K562 (cell line): ENCODE results near the gene SPACA9. TPM values are rescaled to one million over a fixed set of nuclear protein-coding genes. Genes with fewer than 3 reads are reported as not detected.

ENCODE experiments used
- ATAC-seq: fragments of 200-7000 bp; cut with Tn5 transposase; 3 replicates; pipeline ENCODE4 v1.9.1; 2020; ENCODE audit warnings: moderate library complexity
- BruUV-seq: library from RNA; stranded (reverse); fragments of 400-500 nt; replicated peaks from 2 replicates; lab custom pipeline; 2021; lab: Mats Ljungman, UMichigan
- CTCF ChIA-PET: fragments of 300-600 bp; formaldehyde crosslinking; extraction: SDS; loops from one replicate; lab custom pipeline; 2021; ENCODE audit warnings: low intra/inter-chr PET ratio; lab: Yijun Ruan, JAX
- POLR2A ChIA-PET: fragments of 300-600, 350-650 bp; sonication (Branson Sonifier 250); formaldehyde crosslinking; extraction: SDS; loops from one replicate; lab custom pipeline; 2021; ENCODE audit warnings: antibody characterized with exemption, inconsistent platforms; lab: Yijun Ruan, JAX
- DNase-seq, 4 experiments: peaks; one replicate each; pipeline versions ENCODE4 v3.0.0 to v3.0.0-alpha.2; 2011 to 2018; ENCODE audit warnings: low spot score in 3 of 4, mixed read lengths in 3 of 4; ENCODE audit errors: extremely low read depth in 1 of 4
- FAIRE-seq: peaks from 2 replicates; lab custom pipeline; 2011; peaks lifted over from hg19 to GRCh38; lab: Jason Lieb, UNC
- H2AFZ ChIP-seq: 2 replicates; pipeline ENCODE4 v1.6.0; 2011; ENCODE audit warnings: low read depth, low read length, control low read depth, inconsistent platforms
- H3K27ac ChIP-seq: fragments of 200-600 bp; 3 replicates; pipeline ENCODE4 v1.8.0; 2011; ENCODE audit warnings: low read depth, mild to moderate bottlenecking, control low read depth, inconsistent platforms, low read length, moderate library complexity, mixed read lengths; ENCODE audit errors: extremely low read depth
- H3K27me3 ChIP-seq, 2 experiments: fragments of 300-600 bp in 1 of 2; 2 replicates in 1 of 2; 3 replicates in 1 of 2; pipeline versions ENCODE4 v1.6.0 to v1.8.0; 2011; ENCODE audit warnings: inconsistent platforms in 2 of 2, low read length in 2 of 2, mild to moderate bottlenecking in 1 of 2, mixed read lengths in 1 of 2, moderate library complexity in 1 of 2; ENCODE audit not compliant: control insufficient read depth in 2 of 2, insufficient read depth in 2 of 2
- H3K36me3 ChIP-seq: fragments of 300-600 bp; 3 replicates; pipeline ENCODE4 v1.8.0; 2011; ENCODE audit warnings: mild to moderate bottlenecking, low read length, inconsistent platforms; ENCODE audit not compliant: control insufficient read depth, insufficient read depth
- H3K4me1 ChIP-seq, 2 experiments: fragments of 200-600 bp in 1 of 2; replicated peaks in 1 of 2; 2 replicates in 1 of 2; 3 replicates in 1 of 2; pipeline versions ENCODE4 v1.5.1 to v1.8.0; 2011; ENCODE audit warnings: inconsistent platforms in 2 of 2, low read length in 2 of 2, mild to moderate bottlenecking in 1 of 2, mixed read lengths in 1 of 2, moderate library complexity in 1 of 2; ENCODE audit not compliant: control insufficient read depth in 2 of 2, insufficient read depth in 2 of 2
- H3K4me2 ChIP-seq: 2 replicates; pipeline ENCODE4 v1.6.1; 2011; ENCODE audit warnings: low read length, control low read depth, inconsistent platforms, mixed read lengths; ENCODE audit not compliant: insufficient read depth
- H3K4me3 ChIP-seq: fragments of 200-600 bp; sonication (generic), shearing (Covaris generic); 2 replicates; pipeline ENCODE4 v1.5.1; 2016; ENCODE audit warnings: control low read depth, inconsistent platforms
- H3K79me2 ChIP-seq: fragments of 200-600 bp; 3 replicates; pipeline ENCODE4 v1.8.0; 2011; ENCODE audit warnings: low read length, inconsistent platforms; ENCODE audit not compliant: control insufficient read depth, insufficient read depth
- H3K9ac ChIP-seq, 2 experiments: 2 replicates each; pipeline versions ENCODE4 v1.6.0 to v1.6.1; 2011; ENCODE audit warnings: low read depth in 2 of 2, low read length in 2 of 2, control low read depth in 1 of 2, inconsistent platforms in 1 of 2, mild to moderate bottlenecking in 1 of 2, mixed read lengths in 1 of 2; ENCODE audit not compliant: insufficient read depth in 1 of 2
- H3K9me1 ChIP-seq: one replicate; pipeline ENCODE4 v1.6.0; 2011; ENCODE audit warnings: inconsistent platforms, mild to moderate bottlenecking, low read length, moderate library complexity; ENCODE audit not compliant: control insufficient read depth, insufficient read depth
- H3K9me3 ChIP-seq: replicated peaks from 2 replicates; pipeline ENCODE4 v1.5.1; 2011; ENCODE audit warnings: low read depth, low read length, inconsistent platforms; ENCODE audit not compliant: control insufficient read depth, insufficient read depth
- H4K20me1 ChIP-seq: replicated peaks from 2 replicates; pipeline ENCODE4 v1.6.1; 2011; ENCODE audit warnings: low read length, inconsistent platforms, mixed read lengths; ENCODE audit not compliant: control insufficient read depth, insufficient read depth
- CBX2 ChIP-seq: fragments of 200-600 bp; sonication (generic); IDR thresholded peaks from one replicate; pipeline ENCODE4 v1.6.1; 2012; ENCODE audit warnings: mild to moderate bottlenecking, low read length, inconsistent platforms; ENCODE audit not compliant: insufficient read depth, poor library complexity, severe bottlenecking
- DIDO1 ChIP-seq: fragments of 450-650 bp; IDR thresholded peaks from 2 replicates; pipeline ENCODE4 v1.6.1; 2016; ENCODE audit warnings: low read depth, missing biosample characterization, missing genetic modification characterization
- GTF2A2 ChIP-seq: IDR thresholded peaks from 2 replicates; pipeline ENCODE4 v1.6.1; 2016; ENCODE audit warnings: mild to moderate bottlenecking, missing genetic modification characterization, missing compliant biosample characterization
- MXD1 ChIP-seq: fragments of 250-450 bp; sonication (Bioruptor Pico); IDR thresholded peaks from 2 replicates; pipeline ENCODE4 v1.8.0; 2021; ENCODE audit warnings: borderline replicate concordance, mild to moderate bottlenecking, moderate library complexity; ENCODE audit not compliant: poor library complexity, severe bottlenecking
- RBM15 ChIP-seq: fragments of 200-400 bp; formaldehyde crosslinking; IDR thresholded peaks from 2 replicates; pipeline ENCODE4 v1.6.1; 2018; ENCODE audit warnings: mild to moderate bottlenecking, low read length, moderate library complexity; ENCODE audit not compliant: insufficient read depth
- TAF1 ChIP-seq: IDR thresholded peaks from 2 replicates; pipeline ENCODE4 v1.6.1; 2011; ENCODE audit warnings: mild to moderate bottlenecking, low read length, moderate library complexity; ENCODE audit not compliant: insufficient read depth, control insufficient read depth, severe bottlenecking; ENCODE audit errors: extremely low read depth
- YBX1 ChIP-seq: fragments of 450-650 bp; IDR thresholded peaks from 2 replicates; pipeline ENCODE4 v1.7.1; 2016; ENCODE audit warnings: mild to moderate bottlenecking
- WGBS: fragments of 100-300 bp; shearing (Covaris generic); methylation state at CpG from one replicate; pipeline ENCODE4 v1.1.6; 2016; ENCODE audit warnings: low coverage, mixed read lengths; ENCODE audit not compliant: insufficient coverage; ENCODE audit errors: missing lambda C conversion rate; 5-methylcytosine and 5-hydroxymethylcytosine counted together
- in situ Hi-C: fragments of 300-500 bp; cut with MboI; formaldehyde crosslinking; loops from 4 replicates; pipeline ENCODE4 v1.15.0; 2018; ENCODE audit warnings: inconsistent platforms, mixed read lengths
- intact Hi-C: fragments of 100-400 bp; cut with micrococcal nuclease; formaldehyde crosslinking; loops from 2 replicates; pipeline ENCODE4 v1.14.2; 2022
- polyA plus RNA-seq, 8 experiments: library from polyadenylated mRNA; depleted of rRNA in 4 of 8; stranded (reverse) in 5 of 8; unstranded in 3 of 8; fragments of >200 nt; fragmentation: Nextera tagmentation in 2 of 8; fragmentation: Illumina TruSeq in 1 of 8; extraction: Ambion mirVana in 2 of 8; extraction: Trizol in 1 of 8; gene quantifications; 2 replicates each; pipeline versions ENCODE4 v1.2.1 to v1.2.3, GENCODE V29; 2011 to 2014; ENCODE audit warnings: inconsistent platforms in 1 of 8, missing spikeins in 1 of 8
- total RNA-seq, 7 experiments: library from RNA; depleted of rRNA in 6 of 7; stranded (reverse); fragments of >200 nt in 6 of 7; fragmentation: Illumina TruSeq in 2 of 7; extraction: Trizol in 2 of 7; gene quantifications; 2 replicates each; pipeline versions ENCODE4 v1.2.1 to v1.2.3, GENCODE V29; 2011 to 2021; ENCODE audit warnings: low replicate concordance in 1 of 7

Gene SPACA9
- total and polyA plus RNA-seq, 9 of the 15 experiments (the other 6 are each of a cell fraction or from before 2014, with no cell fraction given) = 0.06 to 0.51 (median 0.36) TPM

GRCh38 chr9:132908635-132909034 is 29.9 kb downstream of the SPACA9 start:
- no TSS peak for BruUV-seq
- intact Hi-C loops (loop anchor here (2.0 to 10.0 kb wide), 2 partner anchors 24 to 66 kb away; partner anchors contain the start of gene GFI1B), in situ Hi-C loops (no loop called here)
- Histone ChIP-seq H4K20me1 (no peaks in the 10 kb centered on the region), H3K4me1 (no peaks in the 10 kb centered on the region), H3K79me2 (no peaks in the 10 kb centered on the region), H3K9me1 (no peaks in the 10 kb centered on the region), H3K27me3 (no peaks in the 10 kb centered on the region), H3K4me3 (no peak overlapping the region), H3K9me3 (no peaks in the 10 kb centered on the region), H2AFZ (no peak overlapping the region), H3K4me2 (no peak overlapping the region), H3K9ac (no peak overlapping the region), H3K36me3 (peaks cover 42% of the 10 kb centered on the region), H3K27ac (no peak overlapping the region)
- no peak for DNase-seq
- 80% methylated on average over 7 of the region's 7 CpGs for WGBS
- ChIA-PET CTCF (interaction anchor here (0.7 kb wide), 1 partner anchor 1166 kb away, joined by 4 read pairs; no protein-coding TSS in a partner anchor), POLR2A (interaction anchor here (1.1 to 1.6 kb wide), 3 partner anchors 11 to 27 kb away, joined by 3 to 4 read pairs (median 3); no protein-coding TSS in a partner anchor)
- no peak for FAIRE-seq
- no peak for TF ChIP-seq RBM15
- TF ChIP-seq CBX2 = no peak
- no peak for TF ChIP-seq GTF2A2 (tag)
- no peak for TF ChIP-seq DIDO1
- TF ChIP-seq TAF1 = no peak
- no peak for TF ChIP-seq MXD1 (CRISPR knock-in tag)
- TF ChIP-seq YBX1 = no peak
- no peak for ATAC-seq
